Suprapubic skin (tissue), 4 donors: Measurements from ENCODE around the gene MYO1A. TPM values are rescaled to one million over a fixed set of nuclear protein-coding genes. Genes with fewer than 3 reads are reported as not detected.

Source experiments
- DNase-seq, 2 donors: peaks; one replicate each; pipeline ENCODE4 v3.0.0-alpha.2; 2019; ENCODE audit warnings: low spot score in 2 of 2
- H3K27ac ChIP-seq: fragments of 200-600 bp; sonication (generic); one replicate; pipeline ENCODE4 v1.5.1; 2019
- H3K27me3 ChIP-seq: fragments of 200-600 bp; sonication (generic); one replicate; pipeline ENCODE4 v1.5.1; 2019
- H3K36me3 ChIP-seq: fragments of 200-600 bp; sonication (generic); one replicate; pipeline ENCODE4 v1.5.1; 2019
- H3K4me1 ChIP-seq: fragments of 200-600 bp; sonication (generic); one replicate; pipeline ENCODE4 v1.5.1; 2019
- H3K4me3 ChIP-seq: fragments of 200-600 bp; sonication (generic); one replicate; pipeline ENCODE4 v1.5.1; 2019; ENCODE audit warnings: mild to moderate bottlenecking
- H3K9me3 ChIP-seq: fragments of 200-600 bp; sonication (generic); one replicate; pipeline ENCODE4 v1.5.1; 2019
- CTCF ChIP-seq, 2 donors: fragments of 200-600 bp in 1 of 2; fragments of 450-650 bp in 1 of 2; sonication (generic) in 1 of 2; IDR thresholded peaks; one replicate each; pipeline ENCODE4 v1.5.1; 2016 to 2019; ENCODE audit warnings: antibody characterized with exemption in 2 of 2, mild to moderate bottlenecking in 1 of 2, moderate library complexity in 1 of 2
- EP300 ChIP-seq: sonication (generic); formaldehyde crosslinking; IDR thresholded peaks from one replicate; pipeline ENCODE4 v1.6.1; 2017; ENCODE audit warnings: antibody characterized with exemption
- POLR2A ChIP-seq, 2 donors: fragments of 450-650 bp; IDR thresholded peaks; one replicate each; pipeline ENCODE4 v1.6.1; 2017; ENCODE audit warnings: antibody characterized with exemption in 2 of 2, mild to moderate bottlenecking in 2 of 2, moderate library complexity in 2 of 2
- POLR2AphosphoS5 ChIP-seq, 3 donors: sonication (generic); formaldehyde crosslinking; IDR thresholded peaks; one replicate each; pipeline ENCODE4 v1.6.1; 2017; ENCODE audit warnings: antibody characterized with exemption in 3 of 3
- WGBS: methylation state at CpG from one replicate; pipeline ENCODE4 v1.1.5; 2018; 5-methylcytosine and 5-hydroxymethylcytosine counted together
- total RNA-seq, 4 donors: library from RNA; depleted of rRNA; stranded (reverse); fragments of >200 nt; gene quantifications; one replicate each; pipeline ENCODE4 v1.1.0, GENCODE V29; 2016

MYO1A gene
- total RNA-seq, 4 donors from 2014 or later = 0.16 to 2.3 (median 0.58) TPM

- no peaks in the 10 kb centered on the region for H3K27me3 ChIP-seq
- WGBS = 60% methylated on average over 5 of the region's 5 CpGs
- peaks cover 80% of the 10 kb centered on the region for H3K4me1 ChIP-seq
- H3K36me3 ChIP-seq = peaks cover 60% of the 10 kb centered on the region
- H3K27ac ChIP-seq = peak overlapping the region; percentile 86
- no peak overlapping the region for H3K4me3 ChIP-seq
- H3K9me3 ChIP-seq = no peaks in the 10 kb centered on the region
- DNase-seq = no peak
- TF ChIP-seq EP300 (no peak), POLR2A (IDR thresholded peaks at IDR 0.05) (no peak), POLR2AphosphoS5 (IDR thresholded peaks at IDR 0.05) (no peak), CTCF (IDR thresholded peaks at IDR 0.05) (no peak)
Measured at GRCh38 chr12:57092529-57092862, 42.6 kb upstream of the MYO1A start.

DNA sequence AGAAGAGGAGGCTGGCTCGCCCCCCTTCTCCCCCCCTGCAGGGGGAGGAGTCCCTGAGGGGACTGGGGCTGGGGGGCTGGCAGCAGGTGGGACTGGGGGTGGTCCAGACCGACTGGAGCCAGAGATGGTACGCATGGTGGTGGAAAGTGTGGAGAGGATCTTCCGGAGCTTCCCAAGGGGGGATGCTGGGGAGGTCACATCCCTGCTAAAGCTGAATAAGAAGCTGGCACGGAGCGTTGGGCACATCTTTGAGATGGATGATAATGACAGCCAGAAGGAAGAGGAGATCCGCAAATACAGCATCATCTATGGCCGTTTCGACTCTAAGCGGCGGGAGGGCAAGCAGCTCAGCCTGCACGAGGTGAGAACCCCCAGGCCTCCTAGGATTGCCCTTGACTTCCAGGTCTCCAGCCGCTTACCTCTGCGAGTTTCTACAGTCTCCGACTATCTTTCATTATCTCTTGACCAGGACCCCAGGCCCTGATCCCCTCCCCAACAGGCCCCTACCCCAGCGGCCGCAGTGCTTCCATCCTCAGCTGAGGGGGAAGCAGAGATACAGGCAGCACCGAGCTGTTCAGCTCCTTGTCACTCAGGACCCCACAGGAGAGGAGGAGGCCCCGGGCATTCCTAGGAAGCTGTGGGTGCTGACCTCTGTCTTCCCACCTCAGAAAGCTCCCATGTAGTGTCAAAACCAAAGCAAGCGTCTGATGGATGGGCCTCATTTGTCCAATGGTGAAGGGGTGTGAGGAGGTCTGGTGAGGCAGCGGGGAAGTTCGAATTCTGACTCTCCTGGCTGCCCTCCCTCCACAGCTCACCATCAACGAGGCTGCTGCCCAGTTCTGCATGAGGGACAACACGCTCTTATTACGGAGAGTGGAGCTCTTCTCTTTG lies 42.0 kb upstream of the MYO1A start:
- no peaks in the 10 kb centered on the region for H3K27me3 ChIP-seq
- H3K4me3 ChIP-seq = peak overlapping the region; percentile 74
- peak overlapping the region; percentile 86 for H3K27ac ChIP-seq
- H3K4me1 ChIP-seq = peaks cover 74% of the 10 kb centered on the region
- TF ChIP-seq POLR2AphosphoS5 (IDR thresholded peaks at IDR 0.05) = no peak
- H3K36me3 ChIP-seq = peaks cover 54% of the 10 kb centered on the region
- 75% methylated on average over 23 of the region's 25 CpGs for WGBS
- DNase-seq = peak in 1 of 2 donors; percentile 49
- H3K9me3 ChIP-seq = no peaks in the 10 kb centered on the region

DNA sequence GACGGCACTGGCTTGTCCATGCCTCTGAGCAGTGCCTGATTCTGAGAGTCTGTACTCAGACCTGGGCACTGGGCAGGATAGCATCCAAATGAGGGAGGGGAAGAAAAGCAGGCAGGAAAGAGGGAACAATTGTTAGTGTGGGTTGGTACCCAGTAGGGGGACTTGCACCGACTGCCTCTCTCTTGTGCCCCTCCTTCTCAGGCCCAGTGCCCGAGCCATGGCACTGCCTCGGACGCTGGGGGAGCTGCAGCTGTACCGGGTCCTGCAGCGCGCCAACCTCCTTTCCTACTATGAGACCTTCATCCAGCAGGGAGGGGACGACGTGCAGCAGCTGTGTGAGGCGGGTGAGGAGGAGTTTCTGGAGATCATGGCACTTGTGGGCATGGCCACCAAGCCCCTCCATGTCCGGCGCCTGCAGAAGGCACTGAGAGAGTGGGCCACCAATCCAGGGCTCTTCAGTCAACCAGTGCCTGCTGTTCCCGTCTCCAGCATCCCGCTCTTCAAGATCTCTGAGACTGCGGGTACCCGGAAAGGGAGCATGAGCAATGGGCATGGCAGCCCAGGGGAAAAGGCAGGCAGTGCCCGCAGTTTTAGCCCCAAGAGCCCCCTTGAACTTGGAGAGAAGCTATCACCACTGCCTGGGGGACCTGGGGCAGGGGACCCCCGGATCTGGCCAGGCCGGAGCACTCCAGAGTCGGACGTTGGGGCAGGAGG lies 41.2 kb upstream of the MYO1A start:
- H3K4me1 ChIP-seq = peaks cover 70% of the 10 kb centered on the region
- H3K36me3 ChIP-seq = peaks cover 46% of the 10 kb centered on the region
- no peaks in the 10 kb centered on the region for H3K27me3 ChIP-seq
- H3K27ac ChIP-seq = peak overlapping the region; percentile 97
- 54% methylated on average over 12 of the region's 22 CpGs for WGBS
- peak in 1 of 2 donors; percentile 67 for DNase-seq
- H3K9me3 ChIP-seq = no peaks in the 10 kb centered on the region
- TF ChIP-seq CTCF (IDR thresholded peaks at IDR 0.05) (no peak), POLR2A (IDR thresholded peaks at IDR 0.05) (no peak), EP300 (no peak), POLR2AphosphoS5 (IDR thresholded peaks at IDR 0.05) (no peak)
- H3K4me3 ChIP-seq = peak overlapping the region; percentile 74

DNA sequence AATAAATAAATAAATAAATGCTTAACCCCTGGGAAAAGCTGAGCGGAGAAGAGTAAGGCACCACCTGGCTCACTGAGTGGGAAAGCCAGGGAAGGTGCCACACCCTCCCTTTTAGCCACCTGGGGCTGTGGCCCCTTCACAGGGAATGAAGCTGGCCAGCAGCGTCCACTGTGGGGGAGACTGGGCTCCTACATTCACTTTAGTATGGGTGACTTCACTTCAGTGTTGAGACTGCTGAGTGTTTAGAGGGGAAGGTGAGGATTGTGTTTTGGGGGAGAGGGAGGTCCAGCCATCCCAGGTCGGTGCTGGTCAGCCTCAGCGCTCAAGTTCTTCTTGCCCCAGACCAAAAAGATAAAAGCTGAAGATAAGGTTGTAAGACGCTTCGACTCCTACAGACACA lies 40.6 kb upstream of the MYO1A start:
- Histone ChIP-seq H3K9me3 (no peaks in the 10 kb centered on the region), H3K27me3 (no peaks in the 10 kb centered on the region), H3K4me1 (peaks cover 70% of the 10 kb centered on the region), H3K4me3 (peak overlapping the region; percentile 74), H3K27ac (peak overlapping the region; percentile 97), H3K36me3 (peaks cover 40% of the 10 kb centered on the region)
- WGBS = 36% methylated on average over 6 of the region's 6 CpGs
- no peak for TF ChIP-seq CTCF (IDR thresholded peaks at IDR 0.05)
- no peak for TF ChIP-seq POLR2AphosphoS5 (IDR thresholded peaks at IDR 0.05)
- no peak for TF ChIP-seq POLR2A (IDR thresholded peaks at IDR 0.05)
- no peak for TF ChIP-seq EP300
- DNase-seq = no peak

DNA sequence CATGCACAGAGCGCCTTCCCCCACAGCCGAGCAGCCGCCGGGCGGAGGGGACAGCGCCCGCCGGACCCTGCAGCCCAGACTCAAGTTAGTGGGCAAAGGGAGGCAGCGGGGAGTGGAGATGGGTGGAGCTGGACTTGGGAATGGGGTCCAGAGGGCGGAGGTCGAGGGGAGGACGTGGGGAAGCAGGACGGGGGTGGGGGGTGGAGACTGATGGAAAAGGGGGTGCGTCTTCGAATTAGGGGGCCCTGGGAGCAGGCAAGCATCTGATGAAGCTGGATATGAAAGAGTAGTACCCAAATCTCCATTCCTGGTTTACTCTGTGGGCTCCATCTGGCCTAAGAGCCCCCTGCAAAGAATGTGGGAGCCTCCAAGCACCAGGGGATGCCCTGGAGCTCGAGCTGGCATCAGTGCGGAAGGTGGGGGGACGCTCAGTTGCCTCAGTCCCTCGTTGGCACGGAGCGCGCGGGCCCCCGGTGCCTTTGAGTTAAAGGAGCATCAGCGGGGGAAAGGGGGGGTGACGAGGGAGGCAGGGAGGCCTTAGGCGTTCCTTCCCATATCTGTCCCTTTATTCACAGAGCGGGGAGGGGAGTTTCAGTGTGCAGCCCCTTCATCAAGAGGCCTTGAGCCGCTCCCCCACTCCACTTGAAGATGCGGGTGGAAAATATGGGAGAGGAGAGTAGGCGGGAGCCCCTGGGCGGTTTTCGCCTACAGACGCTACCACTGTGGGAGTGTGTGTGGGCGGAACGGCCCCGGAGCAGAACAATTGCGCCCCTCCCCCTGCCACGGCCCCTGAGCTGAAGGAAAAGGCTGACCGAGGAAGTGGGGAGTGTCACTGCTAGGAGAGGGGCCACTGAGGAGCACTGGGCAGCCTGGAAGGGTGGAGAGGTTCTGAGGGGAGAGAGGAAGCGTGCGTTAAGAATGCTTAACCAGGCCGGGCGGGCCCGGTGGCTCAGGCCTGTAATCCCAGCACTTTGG lies 39.6 kb upstream of the MYO1A start:
- no peaks in the 10 kb centered on the region for H3K27me3 ChIP-seq
- peak overlapping the region; percentile 97 for H3K27ac ChIP-seq
- H3K4me3 ChIP-seq = peak overlapping the region; percentile 74
- H3K36me3 ChIP-seq = peaks cover 31% of the 10 kb centered on the region
- 2% methylated on average over 35 of the region's 45 CpGs for WGBS
- H3K9me3 ChIP-seq = no peaks in the 10 kb centered on the region
- DNase-seq = peak; percentile 86 to 87
- peak in 1 of 2 donors; percentile 28 for TF ChIP-seq POLR2A (IDR thresholded peaks at IDR 0.05)
- TF ChIP-seq CTCF (IDR thresholded peaks at IDR 0.05) = no peak
- TF ChIP-seq POLR2AphosphoS5 (IDR thresholded peaks at IDR 0.05) = peak in 1 of 3 donors; percentile 24
- peaks cover 65% of the 10 kb centered on the region for H3K4me1 ChIP-seq
